Transverse colon (tissue), 4 donors: Measurements from ENCODE around the gene PAQR6. TPM values are rescaled to one million over a fixed set of nuclear protein-coding genes. Genes with fewer than 3 reads are reported as not detected.

Source experiments
- DNase-seq: peaks from one replicate; pipeline ENCODE4 v3.0.0-alpha.2; 2019
- H3K27ac ChIP-seq, 4 donors: fragments of 200-600 bp; sonication (generic); 2 replicates each; pipeline ENCODE4 v1.5.1; 2016 to 2018; ENCODE audit warnings: inconsistent platforms in 4 of 4
- H3K27me3 ChIP-seq: fragments of 200-600 bp; sonication (generic); 2 replicates; pipeline ENCODE4 v1.5.1; 2017; ENCODE audit warnings: inconsistent platforms
- H3K36me3 ChIP-seq, 4 donors: fragments of 200-600 bp; sonication (generic); 2 replicates each; pipeline ENCODE4 v1.5.1; 2017 to 2019; ENCODE audit warnings: inconsistent platforms in 4 of 4
- H3K4me1 ChIP-seq, 4 donors: fragments of 200-600 bp; sonication (generic); 2 replicates each; pipeline ENCODE4 v1.5.1; 2017 to 2020; ENCODE audit warnings: inconsistent platforms in 4 of 4
- H3K4me3 ChIP-seq, 4 donors: fragments of 200-600 bp; sonication (generic); 1 replicate in 1 of 4; 2 replicates in 3 of 4; pipeline versions ENCODE4 v1.5.1 to v1.6.1; 2017 to 2019; ENCODE audit warnings: inconsistent platforms in 4 of 4
- H3K9me3 ChIP-seq, 2 donors: fragments of 200-600 bp; sonication (generic); 2 replicates each; pipeline ENCODE4 v1.5.1; 2017 to 2019; ENCODE audit warnings: inconsistent platforms in 2 of 2
- CTCF ChIP-seq, 5 experiments: fragments of 200-600 bp in 3 of 5; fragments of 450-650 bp in 2 of 5; sonication (generic) in 3 of 5; IDR thresholded peaks; 1 replicate in 2 of 5; 2 replicates in 3 of 5; pipeline ENCODE4 v1.5.1; 2016 to 2017; ENCODE audit warnings: antibody characterized with exemption in 5 of 5, inconsistent platforms in 3 of 5, mild to moderate bottlenecking in 2 of 5, moderate library complexity in 1 of 5
- EP300 ChIP-seq: sonication (generic); formaldehyde crosslinking; IDR thresholded peaks from one replicate; pipeline ENCODE4 v1.6.1; 2017; ENCODE audit warnings: antibody characterized with exemption, low read depth
- POLR2A ChIP-seq: fragments of 450-650 bp; IDR thresholded peaks from one replicate; pipeline ENCODE4 v1.6.1; 2016; ENCODE audit warnings: antibody characterized with exemption, mild to moderate bottlenecking, moderate library complexity
- POLR2AphosphoS5 ChIP-seq, 3 donors: sonication (generic); formaldehyde crosslinking; IDR thresholded peaks; one replicate each; pipeline ENCODE4 v1.6.1; 2016; ENCODE audit warnings: antibody characterized with exemption in 3 of 3
- WGBS, 2 donors: methylation state at CpG; one replicate each; pipeline ENCODE4 v1.1.5; 2018; ENCODE audit warnings: low coverage in 1 of 2; 5-methylcytosine and 5-hydroxymethylcytosine counted together
- in situ Hi-C, 4 donors: fragments of 200-750 bp; cut with MboI; loops; one replicate each; pipeline versions ENCODE4 v1.15.0 to v1.15.1; 2017; ENCODE audit warnings: low sequenced_read_pairs in 3 of 4, low pct_ligation_motif_present in 1 of 4, low pct_unique_long_range_greater_than_20kb in 1 of 4
- intact Hi-C: fragments of 100-400 bp; cut with DNase I; formaldehyde crosslinking; loops from one replicate; pipeline ENCODE4 v1.15.1; 2023; ENCODE audit warnings: low total_unique reads
- total RNA-seq, 4 donors: library from RNA; depleted of rRNA; stranded (reverse); fragments of >200 nt; gene quantifications; one replicate each; pipeline ENCODE4 v1.1.0, GENCODE V29; 2016

PAQR6 gene
- total RNA-seq, 4 donors from 2014 or later, result 1.7 to 3.1 TPM; not detected in 2

- Histone ChIP-seq H3K27me3 (no peaks in the 10 kb centered on the region), H3K4me3 (no peak overlapping the region), H3K9me3 (no peaks in the 10 kb centered on the region), H3K27ac (no peak overlapping the region), H3K36me3 (no peaks in the 10 kb centered on the region), H3K4me1 (peaks cover 8 to 36% (median 21%) of the 10 kb centered on the region in 4 donors)
- no peak for DNase-seq
- no peak for TF ChIP-seq POLR2AphosphoS5 (IDR thresholded peaks at IDR 0.05)
- no peak for TF ChIP-seq POLR2A
- no peak for TF ChIP-seq EP300
- TF ChIP-seq CTCF (IDR thresholded peaks at IDR 0.05), result no peak
- in situ Hi-C loops (no loop called here), intact Hi-C loops (no loop called here)
- 78 to 80% methylated on average over 1 to 4 of the region's 4 CpGs for WGBS, 2 donors
Observed at GRCh38 chr1:156284757-156285156, 36.9 kb upstream of the PAQR6 start.

- intact Hi-C loops, result no loop called here
- H3K36me3 ChIP-seq, result no peaks in the 10 kb centered on the region
- H3K9me3 ChIP-seq, result no peaks in the 10 kb centered on the region
- in situ Hi-C loops, result no loop called here
- H3K4me1 ChIP-seq, result peaks cover 8 to 39% (median 21%) of the 10 kb centered on the region in 4 donors
- 56 to 65% methylated on average over 2 to 7 of the region's 7 CpGs for WGBS, 2 donors
- peak; percentile 40 for DNase-seq
- H3K27ac ChIP-seq, result peak within 1 kb of the TSS; percentile 90 to 95 (median 92)
- peak within 1 kb of the TSS; percentile 25 to 90 (median 82) for H3K4me3 ChIP-seq
- TF ChIP-seq EP300, result no peak
- TF ChIP-seq POLR2A, result no peak
- no peak for TF ChIP-seq CTCF (IDR thresholded peaks at IDR 0.05)
- TF ChIP-seq POLR2AphosphoS5 (IDR thresholded peaks at IDR 0.05), result no peak
- no peaks in the 10 kb centered on the region for H3K27me3 ChIP-seq
Observed at GRCh38 chr1:156284112-156284511, 36.3 kb upstream of the PAQR6 start, which contains the start of gene TMEM79. Gene TMEM79, plus strand, starts transcription at chr1:156284325. Its CDS starts 902 bp downstream, at chr1:156285227.

GRCh38 chr1:156283521-156283920 lies 35.7 kb upstream of the PAQR6 start:
- WGBS, 2 donors, result 67% methylated on average over 1 of the region's 1 CpG; no CpG with 5 or more reads in 1 of the 2 donors
- Histone ChIP-seq H3K4me1 (peaks cover 8 to 39% (median 21%) of the 10 kb centered on the region in 4 donors), H3K4me3 (peak overlapping the region in 3 of 4 donors; percentile 79 to 90 (median 86)), H3K27ac (peak overlapping the region; percentile 90 to 95 (median 92)), H3K9me3 (no peaks in the 10 kb centered on the region), H3K27me3 (no peaks in the 10 kb centered on the region), H3K36me3 (peaks cover 0 to under 1% (median 0%) of the 10 kb centered on the region in 4 donors)
- DNase-seq, result no peak
- intact Hi-C loops, result no loop called here
- in situ Hi-C loops, result no loop called here
- TF ChIP-seq CTCF (IDR thresholded peaks at IDR 0.05) (no peak), EP300 (no peak), POLR2AphosphoS5 (IDR thresholded peaks at IDR 0.05) (no peak), POLR2A (no peak)

- intact Hi-C loops (no loop called here), in situ Hi-C loops (no loop called here)
- no peaks in the 10 kb centered on the region for H3K27me3 ChIP-seq
- 0% methylated on average over 42 of the region's 50 CpGs; no CpG with 5 or more reads in 1 of the 2 donors for WGBS, 2 donors
- peak; percentile 96 for TF ChIP-seq POLR2A
- no peak for TF ChIP-seq EP300
- peak; percentile 73 to 96 (median 93) for TF ChIP-seq POLR2AphosphoS5 (IDR thresholded peaks at IDR 0.05)
- H3K27ac ChIP-seq, result peak within 1 kb of the TSS; percentile 90 to 95 (median 92)
- H3K9me3 ChIP-seq, result no peaks in the 10 kb centered on the region
- peak; percentile 97 for DNase-seq
- peak within 1 kb of the TSS; percentile 79 to 94 (median 88) for H3K4me3 ChIP-seq
- H3K36me3 ChIP-seq, result peaks cover 0 to 9% (median 4%) of the 10 kb centered on the region in 4 donors
- H3K4me1 ChIP-seq, result peaks cover 8 to 39% (median 21%) of the 10 kb centered on the region in 4 donors
Observed at GRCh38 chr1:156282479-156283222, 34.8 kb upstream of the PAQR6 start, which contains the start of gene SMG5. Gene SMG5, minus strand, starts transcription at chr1:156282825. Its CDS starts 145 bp downstream, at chr1:156282680.
